C4-2B (cell line): ENCODE results near the gene OMP.

Experiments used
- CTCF ChIP-seq: fragments of 450-650 bp; conservative IDR thresholded peaks from 2 replicates; pipeline ENCODE4 v1.5.1; 2017; ENCODE audit warnings: mild to moderate bottlenecking
- ZFX ChIP-seq: fragments of 450-650 bp; IDR thresholded peaks from 2 replicates; pipeline ENCODE4 v1.6.1; 2017

- TF ChIP-seq CTCF (no peak), ZFX (no peak)
These were observed 34.8 kb downstream of the OMP start for GRCh38 chr11:77137421-77137820.
